SK-N-SH (cell line): ENCODE data around the gene BNC2. TPM values are rescaled to one million over a fixed set of nuclear protein-coding genes. Genes with fewer than 3 reads are reported as not detected.

ENCODE experiments used
- CTCF ChIA-PET: fragments of 300-600, 350-600 bp; formaldehyde crosslinking; extraction: SDS; loops from one replicate; lab custom pipeline; 2021; lab: Yijun Ruan, JAX
- POLR2A ChIA-PET: fragments of 350-600 bp; sonication (Branson Sonifier 250); formaldehyde crosslinking; extraction: SDS; loops from one replicate; lab custom pipeline; 2020; ENCODE audit warnings: antibody characterized with exemption, inconsistent platforms; lab: Yijun Ruan, JAX
- DNase-seq: peaks from one replicate; pipeline ENCODE4 v3.0.0; 2012
- H2AFZ ChIP-seq: fragments of 200-600 bp; sonication (generic); 2 replicates; pipeline ENCODE4 v1.8.1; 2016; ENCODE audit warnings: antibody characterized with exemption, mild to moderate bottlenecking, low read depth
- H3F3A ChIP-seq: fragments of 200-600 bp; sonication (generic); replicated peaks from 2 replicates; pipeline ENCODE3; 2016; ENCODE audit warnings: antibody characterized with exemption, mild to moderate bottlenecking; ENCODE audit not compliant: insufficient read depth
- H3K27ac ChIP-seq, 2 experiments: fragments of 200-500 bp in 1 of 2; fragments of 200-600 bp in 1 of 2; sonication (Bioruptor generic) in 1 of 2; sonication (generic), shearing (Covaris generic) in 1 of 2; 2 replicates each; pipeline versions ENCODE4 v1.5.1 to v1.6.1; 2014 to 2016; ENCODE audit warnings: low read depth in 2 of 2, inconsistent platforms in 1 of 2, low read length in 1 of 2, mild to moderate bottlenecking in 1 of 2, mixed read lengths in 1 of 2
- H3K27me3 ChIP-seq: fragments of 200-600 bp; sonication (generic), shearing (Covaris generic); 2 replicates; pipeline ENCODE4 v1.6.1; 2016; ENCODE audit warnings: mixed run types; ENCODE audit not compliant: insufficient read depth
- H3K36me3 ChIP-seq, 2 experiments: fragments of 200-500 bp in 1 of 2; fragments of 200-600 bp in 1 of 2; sonication (Bioruptor generic) in 1 of 2; sonication (generic) in 1 of 2; replicated peaks in 1 of 2; 2 replicates each; pipeline versions ENCODE3 to v1.5.1; 2014 to 2016; ENCODE audit warnings: low read length in 1 of 2, mild to moderate bottlenecking in 1 of 2; ENCODE audit not compliant: insufficient read depth in 2 of 2, control insufficient read depth in 1 of 2
- H3K4me1 ChIP-seq, 2 experiments: fragments of 200-500 bp in 1 of 2; fragments of 200-600 bp in 1 of 2; sonication (Bioruptor generic) in 1 of 2; sonication (generic), shearing (Covaris generic) in 1 of 2; 2 replicates each; pipeline versions ENCODE4 v1.5.1 to v1.6.1; 2014 to 2016; ENCODE audit warnings: low read depth in 1 of 2, low read length in 1 of 2, mixed run types in 1 of 2; ENCODE audit not compliant: insufficient read depth in 2 of 2, control insufficient read depth in 1 of 2
- H3K4me2 ChIP-seq: fragments of 200-600 bp; sonication (generic), shearing (Covaris generic); 2 replicates; pipeline ENCODE4 v1.6.1; 2017; ENCODE audit warnings: mixed run types
- H3K4me3 ChIP-seq, 2 experiments: fragments of 200-500 bp in 1 of 2; fragments of 200-600 bp in 1 of 2; sonication (Bioruptor generic) in 1 of 2; sonication (generic), shearing (Covaris generic) in 1 of 2; 2 replicates each; pipeline versions ENCODE4 v1.5.1 to v1.8.1; 2014 to 2016; ENCODE audit warnings: low read depth in 2 of 2, inconsistent platforms in 1 of 2, low read length in 1 of 2, mild to moderate bottlenecking in 1 of 2, mixed read lengths in 1 of 2, moderate library complexity in 1 of 2
- H3K79me2 ChIP-seq: fragments of 200-600 bp; sonication (generic); 2 replicates; pipeline ENCODE4 v1.8.1; 2017; ENCODE audit warnings: mild to moderate bottlenecking; ENCODE audit not compliant: insufficient read depth
- H3K9ac ChIP-seq: fragments of 200-600 bp; sonication (generic); 2 replicates; pipeline ENCODE4 v1.6.1; 2017; ENCODE audit warnings: mixed run types
- H3K9me2 ChIP-seq: fragments of 200-600 bp; sonication (generic); 2 replicates; pipeline ENCODE4 v1.6.1; 2017; ENCODE audit warnings: mixed run types
- H3K9me3 ChIP-seq: fragments of 200-600 bp; sonication (generic); 2 replicates; pipeline ENCODE4 v1.6.1; 2017; ENCODE audit warnings: mixed run types, mild to moderate bottlenecking, moderate library complexity
- H4K20me1 ChIP-seq: fragments of 200-600 bp; sonication (generic); 2 replicates; pipeline ENCODE4 v1.6.1; 2017; ENCODE audit warnings: mild to moderate bottlenecking, mixed run types; ENCODE audit not compliant: insufficient read depth
- CHD2 ChIP-seq: fragments of 150-350 bp; IDR thresholded peaks from 2 replicates; pipeline ENCODE4 v1.6.1; 2018; ENCODE audit warnings: low read length; ENCODE audit not compliant: partially characterized antibody
- CTCF ChIP-seq: fragments of 200-600 bp; sonication (generic); IDR thresholded peaks from 2 replicates; pipeline ENCODE4 v1.6.1; 2017; ENCODE audit warnings: antibody characterized with exemption, mild to moderate bottlenecking, moderate library complexity
- EZH2phosphoT487 ChIP-seq: fragments of 200-600 bp; sonication (generic); IDR thresholded peaks from 2 replicates; pipeline ENCODE4 v1.6.1; 2017; ENCODE audit warnings: low read depth, mixed run types, mild to moderate bottlenecking, antibody characterized with exemption, moderate library complexity, borderline replicate concordance
- FOSL2 ChIP-seq: IDR thresholded peaks from 2 replicates; pipeline ENCODE4 v1.4.0; 2012; ENCODE audit warnings: low read depth, mild to moderate bottlenecking, moderate library complexity, borderline replicate concordance
- GATA2 ChIP-seq: sonication (generic); formaldehyde crosslinking; IDR thresholded peaks from 2 replicates; pipeline ENCODE4 v1.5.0; 2020; ENCODE audit warnings: mild to moderate bottlenecking, missing genetic modification reagents
- IRF3 ChIP-seq: fragments of 150-350 bp; IDR thresholded peaks from 2 replicates; pipeline ENCODE4 v1.6.1; 2016; ENCODE audit warnings: mild to moderate bottlenecking, low read depth, low read length
- JUND ChIP-seq: IDR thresholded peaks from 2 replicates; pipeline ENCODE4 v1.4.0; 2012
- MAX ChIP-seq: IDR thresholded peaks from 2 replicates; pipeline ENCODE4 v1.4.0; 2012; ENCODE audit warnings: low read depth
- MEF2A ChIP-seq: IDR thresholded peaks from 2 replicates; pipeline ENCODE4 v1.4.0; 2012; ENCODE audit warnings: low read depth, borderline replicate concordance
- NFIC ChIP-seq: IDR thresholded peaks from 2 replicates; pipeline ENCODE4 v1.4.0; 2012; ENCODE audit warnings: borderline replicate concordance
- NRF1 ChIP-seq: IDR thresholded peaks from 2 replicates; pipeline ENCODE4 v1.6.1; 2012; ENCODE audit warnings: low read depth, mild to moderate bottlenecking, low read length
- PBX3 ChIP-seq: IDR thresholded peaks from 2 replicates; pipeline ENCODE4; 2012
- RAD21 ChIP-seq: IDR thresholded peaks from 2 replicates; pipeline ENCODE4 v1.6.1; 2012; ENCODE audit warnings: mild to moderate bottlenecking, low read length
- RCOR1 ChIP-seq: fragments of 150-350 bp; IDR thresholded peaks from 2 replicates; pipeline ENCODE4 v1.6.1; 2017; ENCODE audit warnings: antibody characterized with exemption, low read length
- REST ChIP-seq: IDR thresholded peaks from 2 replicates; pipeline ENCODE4 v1.6.1; 2012; ENCODE audit warnings: mild to moderate bottlenecking, low read depth, low read length, moderate library complexity
- RFX5 ChIP-seq: IDR thresholded peaks from 2 replicates; pipeline ENCODE4 v1.6.1; 2012; ENCODE audit warnings: mild to moderate bottlenecking, improper control_type of control experiment, low read length
- RXRA ChIP-seq: IDR thresholded peaks from 2 replicates; pipeline ENCODE4 v1.4.0; 2012; ENCODE audit warnings: low read depth, mild to moderate bottlenecking, borderline replicate concordance
- TAF1 ChIP-seq: IDR thresholded peaks from 2 replicates; pipeline ENCODE4 v1.6.1; 2012; ENCODE audit warnings: low read depth, mild to moderate bottlenecking, low read length, moderate library complexity, borderline replicate concordance
- YY1 ChIP-seq: IDR thresholded peaks from 2 replicates; pipeline ENCODE4 v1.4.0; 2012; ENCODE audit warnings: low read depth, mild to moderate bottlenecking
- WGBS: methylation state at CpG from one replicate; pipeline ENCODE4 v1.1.6; 2017; ENCODE audit warnings: low lambda C conversion rate; 5-methylcytosine and 5-hydroxymethylcytosine counted together
- polyA plus RNA-seq, 3 experiments: library from polyadenylated mRNA; depleted of rRNA; stranded (reverse); fragments of >200 nt; gene quantifications; 2 replicates each; pipeline ENCODE4 v1.2.3, GENCODE V29; 2012
- TF ChIP-seq, protein P1 (sequence below): IDR thresholded peaks from 2 replicates; pipeline ENCODE4 v1.4.0; 2012; ENCODE audit warnings: low read depth, borderline replicate concordance

Gene BNC2
- polyA plus RNA-seq, 1 of the 3 experiments (the other 2 are of a cell fraction): 8.8 TPM

DNA sequence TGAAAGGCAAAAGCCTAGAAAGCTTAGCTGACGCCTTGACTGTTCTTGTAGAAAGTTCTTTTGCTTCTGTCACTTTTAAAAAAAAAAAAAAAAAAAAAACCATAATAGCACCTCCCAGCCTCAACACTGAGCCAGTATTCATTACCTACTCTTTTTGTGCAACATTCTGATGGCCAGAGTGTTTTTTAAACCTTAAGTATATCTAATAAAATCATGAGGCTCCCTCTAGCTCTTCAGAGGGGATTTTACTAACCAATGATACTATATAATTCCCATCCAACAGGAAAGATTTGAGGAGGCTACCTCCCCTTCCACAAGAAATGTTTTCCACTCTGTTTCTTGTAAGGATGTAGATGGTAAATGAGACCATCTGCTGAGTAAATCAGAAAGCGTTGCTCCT is 3.9 kb downstream of the BNC2 start (continued):
- TF ChIP-seq, protein P1, sequence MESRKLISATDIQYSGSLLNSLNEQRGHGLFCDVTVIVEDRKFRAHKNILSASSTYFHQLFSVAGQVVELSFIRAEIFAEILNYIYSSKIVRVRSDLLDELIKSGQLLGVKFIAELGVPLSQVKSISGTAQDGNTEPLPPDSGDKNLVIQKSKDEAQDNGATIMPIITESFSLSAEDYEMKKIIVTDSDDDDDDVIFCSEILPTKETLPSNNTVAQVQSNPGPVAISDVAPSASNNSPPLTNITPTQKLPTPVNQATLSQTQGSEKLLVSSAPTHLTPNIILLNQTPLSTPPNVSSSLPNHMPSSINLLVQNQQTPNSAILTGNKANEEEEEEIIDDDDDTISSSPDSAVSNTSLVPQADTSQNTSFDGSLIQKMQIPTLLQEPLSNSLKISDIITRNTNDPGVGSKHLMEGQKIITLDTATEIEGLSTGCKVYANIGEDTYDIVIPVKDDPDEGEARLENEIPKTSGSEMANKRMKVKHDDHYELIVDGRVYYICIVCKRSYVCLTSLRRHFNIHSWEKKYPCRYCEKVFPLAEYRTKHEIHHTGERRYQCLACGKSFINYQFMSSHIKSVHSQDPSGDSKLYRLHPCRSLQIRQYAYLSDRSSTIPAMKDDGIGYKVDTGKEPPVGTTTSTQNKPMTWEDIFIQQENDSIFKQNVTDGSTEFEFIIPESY: no peak
- no peak for TF ChIP-seq EZH2phosphoT487

DNA sequence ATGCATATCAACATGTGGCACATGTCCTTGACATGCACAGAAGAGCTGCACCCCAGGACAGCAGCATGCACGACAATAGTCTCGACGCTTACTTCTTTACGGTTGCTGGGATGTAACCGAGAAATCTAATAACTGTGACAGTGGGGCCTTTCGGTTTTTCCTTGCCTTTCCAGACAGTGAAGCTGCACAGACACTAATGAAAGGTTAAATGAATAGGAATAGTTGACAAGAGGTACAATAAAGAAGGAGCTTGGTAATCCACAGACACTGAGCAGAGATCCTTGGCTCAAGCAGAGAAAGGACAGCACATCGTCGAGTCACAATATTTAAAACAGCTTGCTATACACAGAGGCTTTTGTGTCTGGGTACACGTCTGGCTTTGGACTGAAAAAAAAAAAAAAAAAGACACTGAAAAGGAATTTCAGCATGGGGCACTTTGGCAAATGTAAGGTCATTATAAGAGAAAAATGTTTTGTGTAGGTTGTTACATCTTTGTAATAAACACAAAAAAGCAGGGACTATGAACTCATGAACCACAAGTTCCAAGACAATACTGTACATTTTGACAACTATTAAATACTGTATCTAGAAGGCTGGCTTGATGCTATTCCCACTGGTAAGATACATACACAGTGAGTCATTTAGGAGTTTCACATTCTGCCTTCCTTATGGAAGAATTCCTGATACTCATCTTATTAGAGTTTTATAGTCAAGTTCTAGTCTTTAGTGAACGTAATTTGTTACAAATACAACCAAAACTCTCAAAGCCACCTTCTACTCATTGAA is 5.6 kb downstream of the BNC2 start:
- DNase-seq: no peak
- peak overlapping the region; percentile 84 for H3K4me2 ChIP-seq
- H3K9me3 ChIP-seq: no peaks in the 10 kb centered on the region
- peaks cover 84% of the 10 kb centered on the region for H3K79me2 ChIP-seq
- no peaks in the 10 kb centered on the region for H4K20me1 ChIP-seq
- peak overlapping the region; percentile 60 to 88 for H3K27ac ChIP-seq
- H3K9me2 ChIP-seq: no peaks in the 10 kb centered on the region
- 22% methylated on average over 10 of the region's 10 CpGs for WGBS
- H3K27me3 ChIP-seq: no peaks in the 10 kb centered on the region
- peaks cover 3 to 11% of the 10 kb centered on the region in 2 experiments for H3K4me1 ChIP-seq
- peak overlapping the region; percentile 56; the same call in 1 of the 2 replicates for H3K9ac ChIP-seq
- CTCF ChIA-PET: interaction anchor here (0.8 to 1.1 kb wide), 2 partner anchors 10 to 14 kb away, joined by 3 read pairs; no protein-coding TSS in a partner anchor
- H3K4me3 ChIP-seq: peak overlapping the region; percentile 3 to 52; a peak in 3 of 4 replicates
- peak overlapping the region; percentile 61; the same call in 1 of the 2 replicates for H2AFZ ChIP-seq
- H3K36me3 ChIP-seq: no peaks in the 10 kb centered on the region
- peaks cover 45% of the 10 kb centered on the region for H3F3A ChIP-seq
- POLR2A ChIA-PET: no interaction called here
- TF ChIP-seq PBX3 (0 out of 2 replicates have a peak, but pooled peaks have one; percentile 12), NFIC (peak; percentile 31; the same call in 1 of the 2 replicates), RAD21 (no peak), FOSL2 (peak; percentile 60), RXRA (no peak), EZH2phosphoT487 (no peak), CTCF (no peak), REST (no peak), RFX5 (no peak), IRF3 (no peak), CHD2 (no peak), JUND (no peak), RCOR1 (no peak), GATA2 (no peak), NRF1 (no peak), MEF2A (no peak), MAX (no peak), TAF1 (no peak), YY1 (no peak)
